ENCODE measurements around the gene GAGE12J.
A peak's percentile ranks its signal among the peaks of the same experiment; 100 is the strongest.

Gene GAGE12J

GRCh38 chrX:49282647-49283011, 39.2 kb upstream of the GAGE12J start:
- Histone ChIP-seq H3K27ac (ENCODE audit: extremely low read depth, low read depth, low read length) (no peak overlapping the region), H3K4me1 (ENCODE audit: control insufficient read depth, insufficient read depth, low read length) (no peaks in the 10 kb centered on the region), H3K36me3 (ENCODE audit: control insufficient read depth in 2 of 2, insufficient read depth in 1 of 2, low read length in 2 of 2) (no peaks in the 10 kb centered on the region), H3K9me3 (ENCODE audit: control insufficient read depth, insufficient read depth, low read depth, low read length) (no peaks in the 10 kb centered on the region), H3K4me3 (ENCODE audit: low read depth, low read length) (no peak overlapping the region)
- CTCF ChIA-PET = interaction anchor here (1.2 kb wide), 1 partner anchor 9 kb away, joined by 3 read pairs; no protein-coding TSS in a partner anchor
- POLR2A ChIA-PET = no interaction called here
- TF ChIP-seq ZNF639 (tag by site-specific recombination; IDR thresholded peaks at IDR 0.05) (no peak), ZNF362 (tag by site-specific recombination; IDR thresholded peaks at IDR 0.05) (no peak), ZNF155 (tag by site-specific recombination; IDR thresholded peaks at IDR 0.05) (no peak), ZNF768 (tag by site-specific recombination; IDR thresholded peaks at IDR 0.05) (no peak), ZNF354C (tag by site-specific recombination; IDR thresholded peaks at IDR 0.05; ENCODE audit: borderline replicate concordance, low read depth) (no peak), ZNF398 (tag by site-specific recombination; IDR thresholded peaks at IDR 0.05) (peak; percentile 91), ZNF830 (tag by site-specific recombination; IDR thresholded peaks at IDR 0.05; ENCODE audit: low read depth) (no peak), ZBTB48 (tag by site-specific recombination; IDR thresholded peaks at IDR 0.05) (peak; percentile 50; the same call in 1 of the 2 replicates), ZNF585B (tag by site-specific recombination; IDR thresholded peaks at IDR 0.05) (no peak), ZNF677 (tag by site-specific recombination; IDR thresholded peaks at IDR 0.05) (no peak), ZBTB11 (tag by site-specific recombination; conservative IDR thresholded peaks at IDR 0.05; ENCODE audit: low read depth) (no peak), ZNF404 (tag by site-specific recombination; IDR thresholded peaks at IDR 0.05) (no peak), ZNF274 (IDR thresholded peaks at IDR 0.05; ENCODE audit: low read length) (no peak), ZNF274 (tag by site-specific recombination; IDR thresholded peaks at IDR 0.05; ENCODE audit: borderline replicate concordance) (no peak), GFI1B (tag by site-specific recombination; IDR thresholded peaks at IDR 0.05) (no peak), ZNF148 (tag by site-specific recombination; IDR thresholded peaks at IDR 0.05; ENCODE audit: borderline replicate concordance) (no peak), SP3 (tag by site-specific recombination; IDR thresholded peaks at IDR 0.05) (no peak), ZNF433 (tag by site-specific recombination; IDR thresholded peaks at IDR 0.05; ENCODE audit: low read depth) (no peak), ZNF843 (tag by site-specific recombination; IDR thresholded peaks at IDR 0.05) (no peak), ZSCAN30 (tag by site-specific recombination; IDR thresholded peaks at IDR 0.05) (no peak), ZNF280C (tag by site-specific recombination; IDR thresholded peaks at IDR 0.05) (no peak), ZNF596 (tag by site-specific recombination; IDR thresholded peaks at IDR 0.05) (no peak), ZBTB49 (tag by site-specific recombination; IDR thresholded peaks at IDR 0.05; ENCODE audit: low read depth) (no peak)

All from HEK293 (cell line).